GM19035 (cell line): Measurements from ENCODE around the gene WDCP.

Experiments used
- ATAC-seq: cut with Tn5 transposase; IDR thresholded peaks from one replicate; pipeline ENCODE4 v1.9.1; 2021; ENCODE audit not compliant: unreplicated experiment

Gene WDCP

GRCh38 chr2:24007693-24008092, 39.5 kb downstream of the WDCP start:
- no peak for ATAC-seq

GRCh38 chr2:23994567-23994966, 52.6 kb downstream of the WDCP start:
- ATAC-seq = no peak

- ATAC-seq = no peak
Measured at GRCh38 chr2:23993736-23994269, 53.4 kb downstream of the WDCP start.

GRCh38 chr2:23992931-23993330, 54.3 kb downstream of the WDCP start:
- no peak for ATAC-seq

- ATAC-seq = no peak
Measured at GRCh38 chr2:23988371-23988770, 58.8 kb downstream of the WDCP start.
